Smooth muscle cell of the pulmonary artery (primary cell): ENCODE measurements around the gene PCDHB16. TPM values are rescaled to one million over a fixed set of nuclear protein-coding genes. Genes with fewer than 3 reads are reported as not detected.

Experiments
- total RNA-seq: library from RNA; depleted of rRNA; stranded (reverse); fragments of >200 nt; gene quantifications from 2 replicates; pipeline ENCODE4 v1.2.3, GENCODE V29; 2014

The PCDHB16 gene
- total RNA-seq: 0.50 and 0.59 TPM in 2 replicates

DNA sequence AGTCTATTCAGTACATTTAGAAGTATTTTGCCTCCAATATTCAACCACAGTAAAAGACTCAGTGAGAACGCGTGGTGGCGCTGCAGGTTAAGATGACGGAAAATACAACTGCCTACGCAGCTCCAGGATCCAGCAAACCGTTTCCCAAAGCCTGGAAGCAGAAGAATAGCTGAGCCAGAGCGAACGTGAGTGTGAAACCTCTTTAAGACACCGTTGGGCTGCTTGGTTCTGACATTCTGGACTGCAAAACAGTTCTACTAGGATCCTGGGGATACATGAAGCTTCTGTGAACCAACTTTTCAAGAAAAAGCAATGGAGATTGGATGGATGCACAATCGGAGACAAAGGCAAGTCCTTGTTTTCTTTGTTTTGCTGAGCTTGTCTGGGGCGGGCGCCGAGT lies at the start of gene PCDHB16:
TSS of gene PCDHB16 (plus strand) at position 140 of the 400 bp plus-strand sequence. CDS start at position 313, 173 bp downstream.

GRCh38 chr5:141135030-141135717 lies 47.0 kb upstream of the PCDHB16 start, which contains the start of gene PCDHB5:
PCDHB5 (plus strand) TSS chr5:141135206; CDS start chr5:141135435, 229 bp downstream.

GRCh38 chr5:141149812-141150211 lies 32.4 kb upstream of the PCDHB16 start, which contains the start of gene PCDHB6:
PCDHB6 (plus strand) TSS chr5:141150057; CDS start chr5:141150258, 201 bp downstream.

DNA sequence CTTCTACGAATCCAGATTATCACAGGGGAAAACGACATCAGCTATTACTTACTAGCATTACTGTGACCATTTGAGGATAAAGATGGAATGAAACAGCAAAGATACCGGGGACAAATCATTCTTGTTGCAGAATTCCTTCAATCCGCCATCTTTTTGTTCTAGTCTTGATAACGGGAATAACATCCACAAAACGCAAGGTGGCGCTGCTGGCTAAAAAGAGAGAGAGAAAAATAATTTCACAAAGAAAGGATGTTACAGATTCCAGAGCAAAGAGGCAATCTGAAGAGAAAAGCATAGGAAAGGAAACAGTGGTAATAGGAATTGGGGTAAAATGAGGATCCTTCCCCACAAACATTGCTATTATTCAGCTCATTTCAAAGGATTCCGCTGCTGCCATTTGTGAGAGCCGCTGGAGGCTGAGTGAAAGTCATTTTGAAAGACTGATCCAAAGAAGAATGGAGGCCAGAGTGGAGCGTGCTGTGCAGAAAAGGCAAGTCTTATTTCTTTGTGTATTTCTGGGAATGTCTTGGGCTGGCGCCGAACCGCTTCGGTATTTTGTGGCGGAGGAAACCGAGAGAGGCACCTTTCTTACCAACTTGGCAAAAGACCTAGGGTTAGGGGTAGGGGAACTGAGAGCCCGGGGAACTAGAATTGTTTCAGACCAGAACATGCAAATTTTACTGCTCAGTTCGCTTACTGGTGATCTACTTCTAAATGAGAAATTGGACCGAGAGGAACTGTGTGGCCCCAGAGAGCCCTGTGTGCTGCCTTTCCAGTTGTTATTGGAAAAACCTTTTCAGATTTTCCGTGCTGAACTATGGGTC lies 9.6 kb upstream of the PCDHB16 start, which contains the start of gene PCDHB7:
TSS of gene PCDHB7 (plus strand) at position 264 of the 824 bp plus-strand sequence. CDS start at position 456, 192 bp downstream.

DNA sequence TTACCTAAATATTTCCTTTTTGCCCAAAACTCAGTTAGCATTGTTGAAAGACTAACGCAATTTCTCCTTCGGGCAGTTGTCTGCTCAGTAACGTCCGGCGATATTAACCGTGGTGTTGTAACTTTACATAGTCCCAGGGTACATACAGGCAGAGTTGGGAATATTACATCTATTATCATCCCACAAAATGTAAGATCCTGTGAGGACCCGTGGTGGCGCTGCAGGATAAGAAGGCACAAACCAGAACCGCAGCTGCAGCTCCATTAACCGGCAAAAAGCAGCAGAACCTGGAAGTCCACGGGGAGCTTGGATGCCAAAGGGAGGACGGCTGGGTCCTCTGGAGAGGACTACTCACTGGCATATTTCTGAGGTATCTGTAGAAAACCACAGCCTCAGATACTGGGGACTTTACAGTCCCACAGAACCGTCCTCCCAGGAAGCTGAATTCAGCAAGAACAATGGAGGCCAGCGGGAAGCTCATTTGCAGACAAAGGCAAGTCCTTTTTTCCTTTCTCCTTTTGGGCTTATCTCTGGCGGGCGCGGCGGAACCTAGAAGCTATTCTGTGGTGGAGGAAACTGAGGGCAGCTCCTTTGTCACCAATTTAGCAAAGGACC lies 4.5 kb upstream of the PCDHB16 start, which contains the start of gene PCDHB8:
TSS of gene PCDHB8 (plus strand) at position 214 of the 615 bp plus-strand sequence. CDS start at position 459, 245 bp downstream.

GRCh38 chr5:141186897-141187512 lies 4.8 kb downstream of the PCDHB16 start, which contains the start of gene PCDHB9:
PCDHB9 (plus strand) TSS chr5:141187161; CDS start chr5:141187319, 158 bp downstream.

GRCh38 chr5:141192110-141192725 lies 10.0 kb downstream of the PCDHB16 start, which contains the start of gene PCDHB10:
PCDHB10 (plus strand) TSS chr5:141192353; CDS start chr5:141192553, 200 bp downstream.

GRCh38 chr5:141199359-141200235 lies 17.4 kb downstream of the PCDHB16 start, which contains the start of gene PCDHB11:
PCDHB11 (plus strand) TSS chr5:141199627; CDS start chr5:141199775, 148 bp downstream.

DNA sequence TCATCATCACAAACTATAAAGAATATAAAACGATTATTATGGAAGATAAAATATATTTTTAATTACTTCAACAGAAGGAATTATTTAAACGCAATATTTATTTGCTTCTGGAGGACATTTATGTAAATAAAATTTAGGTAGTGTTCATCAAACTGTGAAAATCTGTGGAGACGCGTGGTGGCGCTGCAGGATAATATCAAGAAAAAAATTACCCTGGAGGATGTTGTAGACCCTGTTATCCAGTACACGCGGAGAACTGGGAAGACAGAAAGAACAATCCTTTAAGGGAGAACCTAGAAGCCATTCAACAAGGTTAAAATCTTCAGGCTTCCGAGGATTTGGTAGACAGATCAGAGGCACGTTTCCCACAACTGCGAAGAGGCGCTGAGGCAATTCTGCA lies 26.3 kb downstream of the PCDHB16 start, which contains the start of gene PCDHB12:
TSS of gene PCDHB12 (plus strand) at position 242 of the 400 bp plus-strand sequence. CDS start 189 bp downstream, outside the sequence.

GRCh38 chr5:141213656-141214339 lies 31.6 kb downstream of the PCDHB16 start, which contains the start of gene PCDHB13:
PCDHB13 (plus strand) TSS chr5:141213919; CDS start chr5:141214124, 205 bp downstream.

DNA sequence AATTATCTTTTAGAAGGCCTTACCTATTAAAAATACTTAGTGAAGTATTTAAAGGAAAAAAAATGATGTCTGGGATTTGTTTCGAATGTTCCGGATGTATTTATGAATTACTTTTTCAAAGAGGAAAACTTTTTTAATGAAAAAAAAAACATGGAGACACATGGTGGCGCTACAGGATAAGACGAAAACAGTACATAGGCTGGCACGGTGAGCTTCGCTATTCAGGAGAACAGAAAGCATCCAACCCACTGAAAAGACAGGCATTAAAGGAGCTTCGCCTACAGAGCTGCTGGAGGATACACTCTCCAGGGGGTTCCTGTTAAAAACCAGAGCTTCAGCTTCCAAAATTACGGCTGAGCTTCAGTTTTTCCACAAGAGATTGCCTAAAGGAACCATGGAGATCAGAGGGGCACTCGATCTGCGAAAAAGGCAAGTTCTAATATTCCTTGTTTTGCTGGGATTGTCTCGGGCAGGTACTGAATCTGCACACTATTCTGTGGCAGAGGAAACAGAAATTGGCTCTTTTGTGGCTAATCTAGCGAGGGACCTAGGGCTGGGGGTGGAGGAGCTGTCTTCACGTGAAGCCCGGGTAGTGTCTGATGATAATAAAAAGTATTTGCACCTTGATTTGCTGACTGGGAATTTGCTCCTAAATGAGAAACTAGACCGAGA lies 41.1 kb downstream of the PCDHB16 start, which contains the start of gene PCDHB14:
TSS of gene PCDHB14 (plus strand) at position 232 of the 672 bp plus-strand sequence. CDS start at position 395, 163 bp downstream.

Other genes starting within 250 kb of the PCDHB16 start
- 0.43 and 1.3 TPM in 2 replicates for gene PCDHAC2, start 215.9 kb upstream of the PCDHB16 start, total RNA-seq
- gene PCDHB1, start 131.0 kb upstream of the PCDHB16 start, total RNA-seq: not detected in 2 replicates
- 3.6 and 4.4 TPM in 2 replicates for gene PCDHB2, start 87.8 kb upstream of the PCDHB16 start, total RNA-seq
- gene PCDHB3, start 81.9 kb upstream of the PCDHB16 start, total RNA-seq: 0.79 and 1.6 TPM in 2 replicates
- gene PCDHB4, start 60.6 kb upstream of the PCDHB16 start, total RNA-seq: 0.20 and 0.59 TPM in 2 replicates
- gene PCDHB5, start 47.2 kb upstream of the PCDHB16 start, total RNA-seq: 0.36 and 2.2 TPM in 2 replicates
- 0.20 and 0.36 TPM in 2 replicates for gene PCDHB6, start 32.3 kb upstream of the PCDHB16 start, total RNA-seq
- 0.33 and 1.1 TPM in 2 replicates for gene PCDHB7, start 9.7 kb upstream of the PCDHB16 start, total RNA-seq
- 0.26 and 1.3 TPM in 2 replicates for gene PCDHB8, start 4.6 kb upstream of the PCDHB16 start, total RNA-seq
- 0.40 and 0.59 TPM in 2 replicates for gene PCDHB9, start 4.8 kb downstream of the PCDHB16 start, total RNA-seq
- gene PCDHB10, start 10.0 kb downstream of the PCDHB16 start, total RNA-seq: 0.79 and 1.4 TPM in 2 replicates
- gene PCDHB11, start 17.2 kb downstream of the PCDHB16 start, total RNA-seq: 0.69 and 0.85 TPM in 2 replicates
- gene PCDHB12, start 26.3 kb downstream of the PCDHB16 start, total RNA-seq: 0.26 and 0.46 TPM in 2 replicates
- gene PCDHB13, start 31.5 kb downstream of the PCDHB16 start, total RNA-seq: 0.59 and 1.8 TPM in 2 replicates
- 1.6 and 2.1 TPM in 2 replicates for gene PCDHB14, start 41.0 kb downstream of the PCDHB16 start, total RNA-seq
- gene PCDHB15, start 63.0 kb downstream of the PCDHB16 start, total RNA-seq: 0.59 and 0.91 TPM in 2 replicates
- 0.13 and 0.26 TPM in 2 replicates for gene SLC25A2, start 121.7 kb downstream of the PCDHB16 start, total RNA-seq
- 56.6 and 69.0 TPM in 2 replicates for gene TAF7, start 138.4 kb downstream of the PCDHB16 start, total RNA-seq
- gene PCDHGA1, start 148.1 kb downstream of the PCDHB16 start, total RNA-seq: 1.2 and 1.4 TPM in 2 replicates
- gene PCDHGA2, start 156.4 kb downstream of the PCDHB16 start, total RNA-seq: 2.8 and 4.2 TPM in 2 replicates
- 0.79 and 3.0 TPM in 2 replicates for gene PCDHGA3, start 161.4 kb downstream of the PCDHB16 start, total RNA-seq
- gene PCDHGB1, start 167.7 kb downstream of the PCDHB16 start, total RNA-seq: 2.2 and 3.8 TPM in 2 replicates
- 11.6 and 16.9 TPM in 2 replicates for gene PCDHGA4, start 172.6 kb downstream of the PCDHB16 start, total RNA-seq
- gene PCDHGB2, start 177.6 kb downstream of the PCDHB16 start, total RNA-seq: 3.2 and 3.9 TPM in 2 replicates
- 1.8 and 2.3 TPM in 2 replicates for gene PCDHGA5, start 181.8 kb downstream of the PCDHB16 start, total RNA-seq
- 7.8 and 8.1 TPM in 2 replicates for gene PCDHGB3, start 187.9 kb downstream of the PCDHB16 start, total RNA-seq
- 5.3 and 6.7 TPM in 2 replicates for gene PCDHGA6, start 191.5 kb downstream of the PCDHB16 start, total RNA-seq
- 6.9 and 10.3 TPM in 2 replicates for gene PCDHGA7, start 200.4 kb downstream of the PCDHB16 start, total RNA-seq
- 26.1 and 54.1 TPM in 2 replicates for gene PCDHGB4, start 205.3 kb downstream of the PCDHB16 start, total RNA-seq
- gene PCDHGA8, start 210.2 kb downstream of the PCDHB16 start, total RNA-seq: 4.0 and 4.3 TPM in 2 replicates
- gene PCDHGB5, start 215.6 kb downstream of the PCDHB16 start, total RNA-seq: 34.3 and 47.0 TPM in 2 replicates
- 5.2 and 5.5 TPM in 2 replicates for gene PCDHGA9, start 220.4 kb downstream of the PCDHB16 start, total RNA-seq
- 3.9 and 4.8 TPM in 2 replicates for gene PCDHGB6, start 225.6 kb downstream of the PCDHB16 start, total RNA-seq
- 8.3 and 9.4 TPM in 2 replicates for gene PCDHGA10, start 230.6 kb downstream of the PCDHB16 start, total RNA-seq
- gene PCDHGB7, start 235.3 kb downstream of the PCDHB16 start, total RNA-seq: 13.8 and 14.7 TPM in 2 replicates
- 20.6 and 27.7 TPM in 2 replicates for gene PCDHGA11, start 238.7 kb downstream of the PCDHB16 start, total RNA-seq
- gene PCDHGA12, start 248.1 kb downstream of the PCDHB16 start, total RNA-seq: 40.2 and 46.0 TPM in 2 replicates